ENCODE data around the gene PEF1. TPM values are rescaled to one million over a fixed set of nuclear protein-coding genes. Genes with fewer than 3 reads are reported as not detected.

The PEF1 gene
- total and polyA plus RNA-seq, 2 donors (not counting 3 experiments of a cell fraction or from before 2014, with no cell fraction given), result 73.3 to 161 TPM

GRCh38 chr1:31583082-31583994 is 61.3 kb downstream of the PEF1 start:
- intact Hi-C loops (cut with micrococcal nuclease) (loop anchor here (5.0 to 10.0 kb wide), 2 partner anchors 351 to 479 kb away; partner anchors contain the start of gene PTP4A2), dilution Hi-C loops (cut with MboI; ENCODE audit: extremely low pct_ligation_motif_present, low sequenced_read_pairs) (no loop called here)
- TF ChIP-seq MYC (IDR thresholded peaks at IDR 0.05; ENCODE audit: low read depth, low read length) (no peak), POLR2A (IDR thresholded peaks at IDR 0.05; ENCODE audit: low read depth, low read length) (peak; percentile 17)
- no peak for DNase-seq (ENCODE audit: low read depth, low spot score)
- H3K27me3 ChIP-seq (ENCODE audit: control insufficient read depth in 2 of 2, insufficient read depth in 2 of 2, low read length in 2 of 2), result no peaks in the 10 kb centered on the region
- H2AFZ ChIP-seq (ENCODE audit: low read depth, low read length), result no peak overlapping the region
- H3K4me3 ChIP-seq (replicated peaks in 1 of 3; ENCODE audit: insufficient read depth in 1 of 3, low read depth in 1 of 3, low read length in 3 of 3), result no peak overlapping the region
- CTCF ChIA-PET, result interaction anchor here (0.8 to 2.1 kb wide), 8 partner anchors 10 to 62 kb away, joined by 3 to 7 read pairs (median 4); partner anchors contain the start of gene PEF1
- peak overlapping the region; percentile 56 for H3K27ac ChIP-seq (ENCODE audit: insufficient read depth, low read depth, low read length)
- BruUV-seq (replicated peaks), result no TSS peak
- POLR2A ChIA-PET, result interaction anchor here (1.1 kb wide), 1 partner anchor 13 kb away, joined by 4 read pairs; no protein-coding TSS in a partner anchor
- peak overlapping the region; percentile 49 for H3K9ac ChIP-seq (replicated peaks; ENCODE audit: extremely low read depth, insufficient read depth, low read length)
- no peaks in the 10 kb centered on the region for H3K9me1 ChIP-seq (replicated peaks; ENCODE audit: control insufficient read depth, extremely low read depth, insufficient read depth, low read length)
- H3K4me1 ChIP-seq (ENCODE audit: control insufficient read depth, extremely low read depth, insufficient read depth, low read length), result peaks cover 64% of the 10 kb centered on the region
- H3K9me3 ChIP-seq (replicated peaks; ENCODE audit: control insufficient read depth, insufficient read depth, low read length), result no peaks in the 10 kb centered on the region
- peak; percentile 33 for FAIRE-seq
- no peaks in the 10 kb centered on the region for H4K20me1 ChIP-seq (replicated peaks; ENCODE audit: control insufficient read depth, extremely low read depth, insufficient read depth, low read length)
- H3K36me3 ChIP-seq (ENCODE audit: control insufficient read depth in 2 of 2, extremely low read depth in 1 of 2, insufficient read depth in 2 of 2, low read length in 2 of 2), result peaks cover 14 to 29% of the 10 kb centered on the region in 2 experiments
- H3K79me2 ChIP-seq (ENCODE audit: control insufficient read depth, insufficient read depth, low read length), result peaks cover 54% of the 10 kb centered on the region
- peak overlapping the region; percentile 37 for H3K4me2 ChIP-seq (ENCODE audit: insufficient read depth, low read length)

DNA sequence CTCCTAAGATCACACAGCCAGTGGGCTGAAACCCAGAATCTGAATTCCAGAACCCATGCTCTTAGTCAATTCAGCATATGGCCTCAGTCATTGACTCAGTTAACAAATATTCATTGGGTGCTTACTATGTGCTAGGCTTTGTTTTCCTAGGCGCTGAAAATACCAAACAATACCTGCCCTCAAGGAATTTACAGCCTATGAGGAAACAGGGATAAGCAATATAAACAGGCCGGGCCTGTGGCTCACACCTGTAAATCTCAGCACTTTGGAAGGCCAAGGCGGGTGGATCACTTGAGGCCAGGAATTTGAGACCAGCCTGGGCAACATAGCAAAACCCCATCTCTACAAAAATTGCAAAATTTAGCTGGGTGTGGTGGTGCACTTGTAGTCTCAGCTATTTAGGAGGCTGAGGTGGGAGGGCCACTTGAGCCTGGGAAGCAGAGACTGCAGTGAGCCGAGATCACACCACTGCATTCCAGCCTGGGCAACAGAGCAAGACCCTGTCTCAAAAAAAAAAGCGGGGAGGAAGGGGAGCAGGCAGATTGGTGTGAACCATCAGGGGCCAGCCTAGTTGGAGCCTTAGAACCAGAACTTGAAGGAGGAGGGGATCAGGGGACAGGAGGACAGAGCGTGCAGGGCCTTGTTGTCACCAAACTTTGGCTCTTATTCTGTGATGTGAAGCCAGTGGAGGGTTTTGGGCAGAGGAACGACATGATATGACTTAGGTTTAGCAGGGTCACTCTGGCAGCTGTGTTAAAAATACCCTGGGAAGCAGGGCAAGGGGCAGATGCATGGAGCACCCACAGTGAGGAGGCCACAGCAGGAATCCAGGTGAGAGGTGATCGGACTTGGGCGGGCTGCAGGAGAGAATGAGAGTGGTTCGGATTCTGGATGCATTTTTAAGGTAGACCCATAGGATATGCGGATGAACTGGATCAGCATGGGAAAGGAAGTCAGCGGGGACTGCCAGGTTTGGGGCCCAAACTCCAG is 62.6 kb downstream of the PEF1 start:
- BruUV-seq (replicated peaks), result no TSS peak
- no peak for FAIRE-seq

More for the DNA sequence above, 62.6 kb downstream of the PEF1 start:
- Histone ChIP-seq H2AFZ (ENCODE audit: low read depth, low read length) (no peak overlapping the region), H3K27ac (ENCODE audit: insufficient read depth, low read depth, low read length) (no peak overlapping the region), H3K9ac (replicated peaks; ENCODE audit: extremely low read depth, insufficient read depth, low read length) (no peak overlapping the region), H3K27me3 (ENCODE audit: control insufficient read depth in 2 of 2, insufficient read depth in 2 of 2, low read length in 2 of 2) (no peaks in the 10 kb centered on the region), H3K9me3 (replicated peaks; ENCODE audit: control insufficient read depth, insufficient read depth, low read length) (no peaks in the 10 kb centered on the region), H3K9me1 (replicated peaks; ENCODE audit: control insufficient read depth, extremely low read depth, insufficient read depth, low read length) (no peaks in the 10 kb centered on the region), H3K4me2 (ENCODE audit: insufficient read depth, low read length) (no peak overlapping the region), H3K4me3 (replicated peaks in 1 of 3; ENCODE audit: insufficient read depth in 1 of 3, low read depth in 1 of 3, low read length in 3 of 3) (no peak overlapping the region), H4K20me1 (replicated peaks; ENCODE audit: control insufficient read depth, extremely low read depth, insufficient read depth, low read length) (no peaks in the 10 kb centered on the region), H3K79me2 (ENCODE audit: control insufficient read depth, insufficient read depth, low read length) (peaks cover 65% of the 10 kb centered on the region), H3K36me3 (ENCODE audit: control insufficient read depth in 2 of 2, extremely low read depth in 1 of 2, insufficient read depth in 2 of 2, low read length in 2 of 2) (peaks cover 14 to 27% of the 10 kb centered on the region in 2 experiments), H3K4me1 (ENCODE audit: control insufficient read depth, extremely low read depth, insufficient read depth, low read length) (peaks cover 57% of the 10 kb centered on the region)
- dilution Hi-C loops (cut with MboI; ENCODE audit: extremely low pct_ligation_motif_present, low sequenced_read_pairs) (no loop called here), intact Hi-C loops (cut with micrococcal nuclease) (loop anchor here (5.0 to 10.0 kb wide), 2 partner anchors 353 to 480 kb away; partner anchors contain the start of gene PTP4A2)
- ChIA-PET CTCF (interaction anchor here (0.6 to 1.9 kb wide), 3 partner anchors 19 to 36 kb away, joined by 3 to 9 read pairs (median 5); partner anchors contain the start of gene HCRTR1), POLR2A (no interaction called here)
- no peak for DNase-seq (ENCODE audit: low read depth, low spot score)
- TF ChIP-seq POLR2A (IDR thresholded peaks at IDR 0.05; ENCODE audit: low read depth, low read length) (no peak), GATA2 (IDR thresholded peaks at IDR 0.05; ENCODE audit: insufficient read depth, insufficient read length, low read depth, low read length) (no peak), FOS (IDR thresholded peaks at IDR 0.05; ENCODE audit: borderline replicate concordance, insufficient read depth, low read length) (no peak), POLR2AphosphoS5 (IDR thresholded peaks at IDR 0.05; ENCODE audit: insufficient read depth, low read depth, low read length) (no peak)
- TF ChIP-seq, protein P1, sequence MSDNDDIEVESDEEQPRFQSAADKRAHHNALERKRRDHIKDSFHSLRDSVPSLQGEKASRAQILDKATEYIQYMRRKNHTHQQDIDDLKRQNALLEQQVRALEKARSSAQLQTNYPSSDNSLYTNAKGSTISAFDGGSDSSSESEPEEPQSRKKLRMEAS (IDR thresholded peaks at IDR 0.05; ENCODE audit: insufficient read depth, insufficient read length), result no peak
